H1 (cell line): ENCODE measurements around the gene TMCC1. TPM values are rescaled to one million over a fixed set of nuclear protein-coding genes. Genes with fewer than 3 reads are reported as not detected.

Experiments used
- GTF2F1 ChIP-seq: IDR thresholded peaks from 2 replicates; pipeline ENCODE4 v1.6.1; 2012; ENCODE audit warnings: low read depth, low read length, improper control_type of control experiment, borderline replicate concordance
- JUND ChIP-seq: IDR thresholded peaks from 2 replicates; pipeline ENCODE4 v1.6.1; 2011; ENCODE audit warnings: mild to moderate bottlenecking, improper control_type of control experiment, low read length
- TEAD4 ChIP-seq: IDR thresholded peaks from 2 replicates; pipeline ENCODE4 v1.6.1; 2012; ENCODE audit warnings: low read depth, low read length, inconsistent platforms, mixed read lengths
- YY1 ChIP-seq: IDR thresholded peaks from 2 replicates; pipeline ENCODE4 v1.6.1; 2011; ENCODE audit warnings: low read depth, mild to moderate bottlenecking, low read length
- ZNF274 ChIP-seq: IDR thresholded peaks from 2 replicates; pipeline ENCODE4 v1.7.0; 2012; ENCODE audit warnings: low read length, borderline replicate concordance; ENCODE audit errors: extremely low read depth
- polyA plus RNA-seq, 7 experiments: library from polyadenylated mRNA; depleted of rRNA in 3 of 7; stranded (reverse) in 5 of 7; unstranded in 2 of 7; fragments of >200 nt in 5 of 7; fragments of 200-250 nt in 2 of 7; gene quantifications; 1 replicate in 5 of 7; 2 replicates in 1 of 7; 4 replicates in 1 of 7; pipeline versions ENCODE4 v1.2.1 to v1.2.3, GENCODE V29; 2011 to 2013; ENCODE audit warnings: missing spikeins in 2 of 7, mixed read lengths in 2 of 7
- total RNA-seq: library from RNA; stranded (reverse); fragmentation: NEBNext Ultra II Directional; extraction: Animal tissue kit (Norgen Biotek cat#: 25700); gene quantifications from 2 replicates; pipeline ENCODE4 v1.2.1, GENCODE V29; 2021
- TF ChIP-seq, protein P1 (sequence below): IDR thresholded peaks from 2 replicates; pipeline ENCODE4 v1.6.1; 2012; ENCODE audit warnings: low read length, inconsistent platforms

Gene TMCC1
- total and polyA plus RNA-seq, 2 of the 8 experiments (the other 6 are each of a cell fraction or from before 2014, with no cell fraction given), result 10.4 to 27.1 TPM

- TF ChIP-seq JUND (no peak), TEAD4 (no peak), YY1 (no peak), ZNF274 (no peak), GTF2F1 (no peak)
- TF ChIP-seq, protein P1, sequence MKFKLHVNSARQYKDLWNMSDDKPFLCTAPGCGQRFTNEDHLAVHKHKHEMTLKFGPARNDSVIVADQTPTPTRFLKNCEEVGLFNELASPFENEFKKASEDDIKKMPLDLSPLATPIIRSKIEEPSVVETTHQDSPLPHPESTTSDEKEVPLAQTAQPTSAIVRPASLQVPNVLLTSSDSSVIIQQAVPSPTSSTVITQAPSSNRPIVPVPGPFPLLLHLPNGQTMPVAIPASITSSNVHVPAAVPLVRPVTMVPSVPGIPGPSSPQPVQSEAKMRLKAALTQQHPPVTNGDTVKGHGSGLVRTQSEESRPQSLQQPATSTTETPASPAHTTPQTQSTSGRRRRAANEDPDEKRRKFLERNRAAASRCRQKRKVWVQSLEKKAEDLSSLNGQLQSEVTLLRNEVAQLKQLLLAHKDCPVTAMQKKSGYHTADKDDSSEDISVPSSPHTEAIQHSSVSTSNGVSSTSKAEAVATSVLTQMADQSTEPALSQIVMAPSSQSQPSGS, result no peak
Observed at GRCh38 chr3:129758306-129758705, 135.2 kb downstream of the TMCC1 start (continued).
